Transverse colon (tissue), 4 donors: ENCODE results near the gene CES3.

Experiments
- EP300 ChIP-seq: sonication (generic); formaldehyde crosslinking; IDR thresholded peaks from one replicate; pipeline ENCODE4 v1.6.1; 2017; ENCODE audit warnings: antibody characterized with exemption, low read depth
- POLR2A ChIP-seq: fragments of 450-650 bp; IDR thresholded peaks from one replicate; pipeline ENCODE4 v1.6.1; 2016; ENCODE audit warnings: antibody characterized with exemption, mild to moderate bottlenecking, moderate library complexity
- POLR2AphosphoS5 ChIP-seq, 3 donors: sonication (generic); formaldehyde crosslinking; IDR thresholded peaks; one replicate each; pipeline ENCODE4 v1.6.1; 2016; ENCODE audit warnings: antibody characterized with exemption in 3 of 3
- TF ChIP-seq, protein P1 (sequence below), 5 experiments: fragments of 200-600 bp in 3 of 5; fragments of 450-650 bp in 2 of 5; sonication (generic) in 3 of 5; IDR thresholded peaks; 1 replicate in 2 of 5; 2 replicates in 3 of 5; pipeline ENCODE4 v1.5.1; 2016 to 2017; ENCODE audit warnings: antibody characterized with exemption in 5 of 5, inconsistent platforms in 3 of 5, mild to moderate bottlenecking in 2 of 5, moderate library complexity in 1 of 5

DNA sequence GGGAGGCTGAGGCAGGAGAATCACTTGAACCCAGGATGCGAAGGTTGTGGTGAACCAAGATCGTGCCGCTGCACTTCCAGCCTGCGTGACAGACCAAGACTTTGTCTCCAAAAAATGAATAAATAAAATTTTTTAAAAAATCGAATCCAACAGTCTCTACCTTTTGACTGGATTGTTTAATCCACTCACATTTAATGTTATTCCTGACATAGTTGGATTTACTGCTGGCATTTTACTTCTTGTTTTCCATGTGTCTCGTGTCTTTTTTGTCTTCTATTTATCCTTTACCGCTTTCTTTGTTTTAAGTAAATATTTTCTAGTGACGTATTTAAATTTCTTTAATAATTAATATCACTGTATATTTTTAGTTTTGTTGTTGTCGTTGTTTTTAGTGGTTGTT, 22.0 kb downstream of the CES3 start:
- TF ChIP-seq, protein P1, sequence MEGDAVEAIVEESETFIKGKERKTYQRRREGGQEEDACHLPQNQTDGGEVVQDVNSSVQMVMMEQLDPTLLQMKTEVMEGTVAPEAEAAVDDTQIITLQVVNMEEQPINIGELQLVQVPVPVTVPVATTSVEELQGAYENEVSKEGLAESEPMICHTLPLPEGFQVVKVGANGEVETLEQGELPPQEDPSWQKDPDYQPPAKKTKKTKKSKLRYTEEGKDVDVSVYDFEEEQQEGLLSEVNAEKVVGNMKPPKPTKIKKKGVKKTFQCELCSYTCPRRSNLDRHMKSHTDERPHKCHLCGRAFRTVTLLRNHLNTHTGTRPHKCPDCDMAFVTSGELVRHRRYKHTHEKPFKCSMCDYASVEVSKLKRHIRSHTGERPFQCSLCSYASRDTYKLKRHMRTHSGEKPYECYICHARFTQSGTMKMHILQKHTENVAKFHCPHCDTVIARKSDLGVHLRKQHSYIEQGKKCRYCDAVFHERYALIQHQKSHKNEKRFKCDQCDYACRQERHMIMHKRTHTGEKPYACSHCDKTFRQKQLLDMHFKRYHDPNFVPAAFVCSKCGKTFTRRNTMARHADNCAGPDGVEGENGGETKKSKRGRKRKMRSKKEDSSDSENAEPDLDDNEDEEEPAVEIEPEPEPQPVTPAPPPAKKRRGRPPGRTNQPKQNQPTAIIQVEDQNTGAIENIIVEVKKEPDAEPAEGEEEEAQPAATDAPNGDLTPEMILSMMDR (IDR thresholded peaks at IDR 0.05) = no peak
- TF ChIP-seq POLR2A (no peak), EP300 (no peak), POLR2AphosphoS5 (IDR thresholded peaks at IDR 0.05) (no peak)
